ENCODE results near the gene ANGEL1.

Gene ANGEL1

GRCh38 chr14:76763096-76764041 lies 49.3 kb downstream of the ANGEL1 start:
- no peak for DNase-seq

GRCh38 chr14:76762411-76763095 lies 50.1 kb downstream of the ANGEL1 start:
- no peak for DNase-seq

- DNase-seq, result no peak
These were observed 50.7 kb downstream of the ANGEL1 start for GRCh38 chr14:76761960-76762410.

GRCh38 chr14:76761136-76761959 lies 51.3 kb downstream of the ANGEL1 start, which contains the start of gene VASH1:
TSS of gene VASH1 (plus strand) at chr14:76761468. CDS start at chr14:76762822, 1,354 bp downstream.
- DNase-seq, result peak; percentile 60

GRCh38 chr14:76760331-76761135 lies 52.1 kb downstream of the ANGEL1 start:
- DNase-seq, result no peak

GRCh38 chr14:76759589-76759988 lies 53.1 kb downstream of the ANGEL1 start:
- DNase-seq, result no peak

GRCh38 chr14:76756371-76756750 lies 56.3 kb downstream of the ANGEL1 start:
- no peak for DNase-seq

- no peak for DNase-seq
These were observed 56.9 kb downstream of the ANGEL1 start for GRCh38 chr14:76755610-76756370.

GRCh38 chr14:76754586-76754985 lies 58.1 kb downstream of the ANGEL1 start:
- no peak for DNase-seq

GRCh38 chr14:76753541-76754198 lies 59.0 kb downstream of the ANGEL1 start:
- no peak for DNase-seq

GRCh38 chr14:76752744-76753143 lies 59.9 kb downstream of the ANGEL1 start:
- no peak for DNase-seq

GRCh38 chr14:76742966-76743365 lies 69.7 kb downstream of the ANGEL1 start:
- peak; percentile 27 for DNase-seq

- DNase-seq, result no peak
These were observed 70.5 kb downstream of the ANGEL1 start for GRCh38 chr14:76742185-76742584.

- DNase-seq, result no peak
These were observed 71.6 kb downstream of the ANGEL1 start for GRCh38 chr14:76741074-76741473.

Measured in CD4-positive, alpha-beta T cell treated with Interferon gamma for 1 hour (primary cell).